Hepatocyte (in vitro differentiated cells): ENCODE measurements around the gene CCDC137. TPM values are rescaled to one million over a fixed set of nuclear protein-coding genes. Genes with fewer than 3 reads are reported as not detected.

Experiments
- DNase-seq: peaks from one replicate; pipeline ENCODE4 v3.0.0-alpha.2; 2016; ENCODE audit warnings: low spot score
- H2AFZ ChIP-seq: fragments of 200-600 bp; sonication (generic); 2 replicates; pipeline ENCODE4 v1.6.0; 2016; ENCODE audit warnings: antibody characterized with exemption, mild to moderate bottlenecking
- H3K27ac ChIP-seq: fragments of 200-600 bp; sonication (generic); 2 replicates; pipeline ENCODE4 v1.5.1; 2016; ENCODE audit warnings: mild to moderate bottlenecking
- H3K27me3 ChIP-seq: fragments of 200-600 bp; sonication (generic); 2 replicates; pipeline ENCODE4 v1.6.1; 2016
- H3K36me3 ChIP-seq: fragments of 200-600 bp; sonication (generic); replicated peaks from 2 replicates; pipeline ENCODE4 v1.5.1; 2016; ENCODE audit warnings: low read depth; ENCODE audit not compliant: insufficient read depth
- H3K4me1 ChIP-seq: fragments of 200-600 bp; sonication (generic); 2 replicates; pipeline ENCODE4 v1.5.1; 2016; ENCODE audit warnings: mild to moderate bottlenecking, moderate library complexity; ENCODE audit not compliant: insufficient read depth
- H3K4me2 ChIP-seq: fragments of 200-600 bp; sonication (generic); 2 replicates; pipeline ENCODE4 v1.6.0; 2016
- H3K4me3 ChIP-seq: fragments of 200-600 bp; sonication (generic); 2 replicates; pipeline ENCODE4 v1.5.1; 2016; ENCODE audit warnings: mild to moderate bottlenecking
- H3K79me2 ChIP-seq: fragments of 200-600 bp; sonication (generic); 2 replicates; pipeline ENCODE4 v1.6.0; 2017; ENCODE audit warnings: mild to moderate bottlenecking
- H3K9me2 ChIP-seq: fragments of 200-600 bp; sonication (generic); replicated peaks from 2 replicates; pipeline ENCODE4 v1.6.0; 2017; ENCODE audit warnings: mild to moderate bottlenecking; ENCODE audit not compliant: insufficient read depth
- H3K9me3 ChIP-seq: fragments of 200-600 bp; sonication (generic); 2 replicates; pipeline ENCODE4 v1.5.1; 2016; ENCODE audit warnings: low read depth, mild to moderate bottlenecking
- H4K20me1 ChIP-seq: fragments of 200-600 bp; sonication (generic); 2 replicates; pipeline ENCODE4 v1.6.0; 2016; ENCODE audit warnings: mild to moderate bottlenecking; ENCODE audit not compliant: insufficient read depth, poor library complexity, severe bottlenecking
- CTCF ChIP-seq: fragments of 200-600 bp; sonication (generic); IDR thresholded peaks from 2 replicates; pipeline ENCODE4 v1.5.1; 2016; ENCODE audit warnings: antibody characterized with exemption, mild to moderate bottlenecking; ENCODE audit not compliant: poor library complexity
- EZH2 ChIP-seq: fragments of 200-600 bp; sonication (generic); IDR thresholded peaks from 2 replicates; pipeline ENCODE4 v1.6.1; 2016; ENCODE audit warnings: antibody characterized with exemption, mild to moderate bottlenecking, borderline replicate concordance
- EZH2phosphoT487 ChIP-seq: fragments of 200-600 bp; sonication (generic); IDR thresholded peaks from one replicate; pipeline ENCODE4 v1.6.1; 2018; ENCODE audit warnings: antibody characterized with exemption, mild to moderate bottlenecking, low read depth, moderate library complexity; ENCODE audit not compliant: unreplicated experiment, severe bottlenecking
- WGBS: methylation state at CpG from one replicate; pipeline ENCODE4 v1.1.6; 2016; ENCODE audit warnings: low lambda C conversion rate; ENCODE audit errors: missing lambda C conversion rate; 5-methylcytosine and 5-hydroxymethylcytosine counted together
- polyA plus RNA-seq: library from polyadenylated mRNA; unstranded; fragments of >200 nt; fragmentation: Nextera tagmentation; extraction: Ambion mirVana; gene quantifications from 2 replicates; pipeline ENCODE4 v1.2.1, GENCODE V29; 2016
- total RNA-seq: library from RNA; depleted of rRNA; stranded (reverse); fragments of >200 nt; gene quantifications from 2 replicates; pipeline ENCODE4 v1.2.3, GENCODE V29; 2014

CCDC137 gene
- total and polyA plus RNA-seq, 2 experiments from 2014 or later: 8.3 to 20.5 TPM

GRCh38 chr17:81656118-81656743 is 10.3 kb upstream of the CCDC137 start, which contains the start of gene PDE6G:
Gene PDE6G, minus strand, starts transcription at chr17:81656542. Its CDS starts 3,237 bp downstream, at chr17:81653305.
- H3K79me2 ChIP-seq: no peaks in the 10 kb centered on the region
- H3K27ac ChIP-seq: no peak within 1 kb of the TSS
- no peaks in the 10 kb centered on the region for H3K4me1 ChIP-seq
- no peak within 1 kb of the TSS for H3K4me2 ChIP-seq
- H3K4me3 ChIP-seq: no peak within 1 kb of the TSS
- no peaks in the 10 kb centered on the region for H3K36me3 ChIP-seq
- no peaks in the 10 kb centered on the region for H3K9me3 ChIP-seq
- DNase-seq: no peak
- no peaks in the 10 kb centered on the region for H4K20me1 ChIP-seq
- H3K9me2 ChIP-seq: no peaks in the 10 kb centered on the region
- WGBS: 88% methylated on average over 15 of the region's 15 CpGs
- no peak within 1 kb of the TSS for H2AFZ ChIP-seq
- H3K27me3 ChIP-seq: no peaks in the 10 kb centered on the region
- TF ChIP-seq EZH2 (no peak), CTCF (no peak), EZH2phosphoT487 (no peak)

- H3K4me2 ChIP-seq: no peak overlapping the region
- H3K36me3 ChIP-seq: no peaks in the 10 kb centered on the region
- no peaks in the 10 kb centered on the region for H3K9me2 ChIP-seq
- H3K4me1 ChIP-seq: no peaks in the 10 kb centered on the region
- TF ChIP-seq EZH2phosphoT487: no peak
- no peak for TF ChIP-seq EZH2
- no peak for TF ChIP-seq CTCF
- no peaks in the 10 kb centered on the region for H4K20me1 ChIP-seq
- no peak overlapping the region for H2AFZ ChIP-seq
- no peak for DNase-seq
- no peak overlapping the region for H3K27ac ChIP-seq
- H3K9me3 ChIP-seq: no peaks in the 10 kb centered on the region
- H3K79me2 ChIP-seq: no peaks in the 10 kb centered on the region
- 69% methylated on average over 4 of the region's 4 CpGs for WGBS
- no peaks in the 10 kb centered on the region for H3K27me3 ChIP-seq
- H3K4me3 ChIP-seq: no peak overlapping the region
Measured at GRCh38 chr17:81656835-81657234, 9.7 kb upstream of the CCDC137 start.

DNA sequence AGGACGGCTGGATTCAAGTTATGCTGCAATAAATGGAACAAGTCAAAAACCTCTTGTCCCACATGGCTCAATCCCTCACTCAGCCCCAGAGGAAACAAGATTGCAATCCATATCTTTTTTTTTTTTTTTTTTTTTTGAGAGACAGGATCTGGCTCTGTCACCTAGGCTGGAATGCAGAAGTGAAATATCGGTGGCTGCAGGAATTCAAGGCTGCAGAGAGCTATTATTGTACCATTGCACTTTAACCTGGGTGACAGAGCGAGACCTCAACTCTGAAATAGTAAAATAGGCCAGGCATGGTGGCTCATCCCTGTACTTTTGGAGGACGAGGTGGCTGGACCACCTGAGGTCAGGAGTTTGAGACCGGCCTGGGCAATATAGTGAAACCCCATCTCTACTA is 7.5 kb upstream of the CCDC137 start:
- H3K27me3 ChIP-seq: no peaks in the 10 kb centered on the region
- no peak overlapping the region for H3K4me3 ChIP-seq
- 87% methylated on average over 5 of the region's 5 CpGs for WGBS
- no peak overlapping the region for H2AFZ ChIP-seq
- no peaks in the 10 kb centered on the region for H3K9me2 ChIP-seq
- H4K20me1 ChIP-seq: no peaks in the 10 kb centered on the region
- no peak for DNase-seq
- no peaks in the 10 kb centered on the region for H3K79me2 ChIP-seq
- no peaks in the 10 kb centered on the region for H3K9me3 ChIP-seq
- H3K4me2 ChIP-seq: no peak overlapping the region
- no peaks in the 10 kb centered on the region for H3K4me1 ChIP-seq
- H3K36me3 ChIP-seq: no peaks in the 10 kb centered on the region
- no peak overlapping the region for H3K27ac ChIP-seq
- TF ChIP-seq EZH2phosphoT487: no peak
- no peak for TF ChIP-seq EZH2
- no peak for TF ChIP-seq CTCF

- WGBS: 96% methylated on average over 9 of the region's 9 CpGs
- Histone ChIP-seq H3K4me1 (peaks cover 4% of the 10 kb centered on the region), H3K4me3 (no peak overlapping the region), H3K27ac (no peak overlapping the region), H4K20me1 (no peaks in the 10 kb centered on the region), H3K9me2 (no peaks in the 10 kb centered on the region), H3K4me2 (no peak overlapping the region), H3K79me2 (peaks cover 8% of the 10 kb centered on the region), H3K27me3 (no peaks in the 10 kb centered on the region), H3K9me3 (no peaks in the 10 kb centered on the region), H3K36me3 (no peaks in the 10 kb centered on the region), H2AFZ (no peak overlapping the region)
- no peak for TF ChIP-seq EZH2
- DNase-seq: no peak
Measured at GRCh38 chr17:81660441-81660840, 6.1 kb upstream of the CCDC137 start.
